ACC112 (cell line): ENCODE data around the gene PLEKHA7.
"Not testable (repeated sequence)": the region's sequence is repeated elsewhere in the genome, so short reads cannot be mapped to it uniquely, and the experiment has no call there.

ENCODE experiments used
- H2AFZ ChIP-seq: fragments of 200-600 bp; sonication (generic); one replicate; pipeline ENCODE4 v1.6.0; 2017; ENCODE audit warnings: antibody characterized with exemption, low read length; ENCODE audit not compliant: unreplicated experiment
- H3K27ac ChIP-seq: fragments of 200-600 bp; sonication (generic); 2 replicates; pipeline ENCODE4 v1.5.1; 2014; ENCODE audit warnings: low read depth, mild to moderate bottlenecking, antibody characterized with exemption, low read length, moderate library complexity
- H3K27me3 ChIP-seq: fragments of 200-600 bp; sonication (generic); 2 replicates; pipeline ENCODE4 v1.6.1; 2014; ENCODE audit warnings: mild to moderate bottlenecking, antibody characterized with exemption, low read length, moderate library complexity, mixed read lengths; ENCODE audit not compliant: insufficient read depth
- H3K36me3 ChIP-seq: fragments of 200-600 bp; sonication (generic); 2 replicates; pipeline ENCODE4 v1.6.1; 2016; ENCODE audit warnings: mild to moderate bottlenecking, antibody characterized with exemption, low read length, moderate library complexity, mixed read lengths; ENCODE audit not compliant: insufficient read depth
- H3K4me1 ChIP-seq: fragments of 200-600 bp; sonication (generic); one replicate; pipeline ENCODE4 v1.6.1; 2016; ENCODE audit warnings: low read length, mixed read lengths; ENCODE audit not compliant: insufficient read depth, unreplicated experiment, control insufficient read depth
- H3K4me3 ChIP-seq: fragments of 200-600 bp; sonication (generic); 2 replicates; pipeline ENCODE4 v1.5.1; 2014; ENCODE audit warnings: mild to moderate bottlenecking, low read depth, low read length
- H3K79me2 ChIP-seq: fragments of 200-600 bp; sonication (generic); one replicate; pipeline ENCODE4 v1.6.0; 2016; ENCODE audit warnings: low read length; ENCODE audit not compliant: control insufficient read depth, unreplicated experiment, insufficient read depth

PLEKHA7 gene

GRCh38 chr11:17005646-17006045 is 8.6 kb downstream of the PLEKHA7 start:
- Histone ChIP-seq H3K27me3 (peaks cover 8% of the 10 kb centered on the region; the same call in 1 of the 2 replicates), H2AFZ (no peak overlapping the region), H3K4me3 (no peak overlapping the region), H3K79me2 (no peaks in the 10 kb centered on the region), H3K27ac (no peak overlapping the region), H3K4me1 (no peaks in the 10 kb centered on the region), H3K36me3 (no peaks in the 10 kb centered on the region)

- H3K27ac ChIP-seq, result no peak overlapping the region
- no peaks in the 10 kb centered on the region for H3K36me3 ChIP-seq
- H3K27me3 ChIP-seq, result peaks cover 16% of the 10 kb centered on the region
- H3K4me3 ChIP-seq, result no peak overlapping the region
- H3K79me2 ChIP-seq, result no peaks in the 10 kb centered on the region
- no peaks in the 10 kb centered on the region for H3K4me1 ChIP-seq
- H2AFZ ChIP-seq, result no peak overlapping the region
Measured at GRCh38 chr11:17004486-17005148, 9.6 kb downstream of the PLEKHA7 start.

- no peaks in the 10 kb centered on the region for H3K4me1 ChIP-seq
- no peak overlapping the region for H2AFZ ChIP-seq
- no peak overlapping the region for H3K27ac ChIP-seq
- no peaks in the 10 kb centered on the region for H3K79me2 ChIP-seq
- no peak overlapping the region for H3K4me3 ChIP-seq
- H3K27me3 ChIP-seq, result peaks cover 21% of the 10 kb centered on the region
- H3K36me3 ChIP-seq, result no peaks in the 10 kb centered on the region
Measured at GRCh38 chr11:17003426-17003825, 10.8 kb downstream of the PLEKHA7 start.

- Histone ChIP-seq H3K4me1 (no peaks in the 10 kb centered on the region), H2AFZ (no peak overlapping the region), H3K79me2 (no peaks in the 10 kb centered on the region)
Measured at GRCh38 chr11:17002543-17002942, 11.7 kb downstream of the PLEKHA7 start.

GRCh38 chr11:17001806-17002205 is 12.4 kb downstream of the PLEKHA7 start:
- Histone ChIP-seq H3K4me1 (no peaks in the 10 kb centered on the region), H2AFZ (no peak overlapping the region), H3K27ac (no peak overlapping the region), H3K4me3 (no peak overlapping the region), H3K36me3 (no peaks in the 10 kb centered on the region), H3K79me2 (no peaks in the 10 kb centered on the region), H3K27me3 (peaks cover 21% of the 10 kb centered on the region)

More at GRCh38 chr11:17002543-17002942, 11.7 kb downstream of the PLEKHA7 start:
- Histone ChIP-seq H3K4me3 (no peak overlapping the region), H3K27me3 (peaks cover 21% of the 10 kb centered on the region), H3K27ac (no peak overlapping the region), H3K36me3 (no peaks in the 10 kb centered on the region)

GRCh38 chr11:17000987-17001386 is 13.2 kb downstream of the PLEKHA7 start:
- no peak overlapping the region for H3K27ac ChIP-seq

GRCh38 chr11:17000253-17000652 is 14.0 kb downstream of the PLEKHA7 start:
- not testable (repeated sequence) for H3K4me1 ChIP-seq, H2AFZ ChIP-seq, H3K27ac ChIP-seq, H3K79me2 ChIP-seq, H3K36me3 ChIP-seq, H3K4me3 ChIP-seq
- peaks cover 21% of the 10 kb centered on the region for H3K27me3 ChIP-seq

More at GRCh38 chr11:17000987-17001386, 13.2 kb downstream of the PLEKHA7 start:
- Histone ChIP-seq H3K4me1 (no peaks in the 10 kb centered on the region), H3K4me3 (no peak overlapping the region), H3K79me2 (no peaks in the 10 kb centered on the region), H3K36me3 (no peaks in the 10 kb centered on the region), H3K27me3 (peaks cover 21% of the 10 kb centered on the region), H2AFZ (no peak overlapping the region)

- Histone ChIP-seq H3K4me1 (no peaks in the 10 kb centered on the region), H2AFZ (no peak overlapping the region), H3K79me2 (no peaks in the 10 kb centered on the region), H3K27me3 (peaks cover 21% of the 10 kb centered on the region), H3K27ac (no peak overlapping the region), H3K36me3 (no peaks in the 10 kb centered on the region), H3K4me3 (no peak overlapping the region)
Measured at GRCh38 chr11:16999116-16999515, 15.1 kb downstream of the PLEKHA7 start.

GRCh38 chr11:16997624-16998023 is 16.6 kb downstream of the PLEKHA7 start:
- Histone ChIP-seq H3K79me2 (no peaks in the 10 kb centered on the region), H3K36me3 (no peaks in the 10 kb centered on the region), H3K27ac (no peak overlapping the region), H3K4me3 (no peak overlapping the region), H3K27me3 (peaks cover 21% of the 10 kb centered on the region), H3K4me1 (no peaks in the 10 kb centered on the region), H2AFZ (no peak overlapping the region)

GRCh38 chr11:16993495-16993894 is 20.7 kb downstream of the PLEKHA7 start:
- no peak overlapping the region for H2AFZ ChIP-seq

GRCh38 chr11:16992846-16993245 is 21.4 kb downstream of the PLEKHA7 start:
- no peak overlapping the region for H2AFZ ChIP-seq
- peaks cover 13% of the 10 kb centered on the region for H3K27me3 ChIP-seq
- no peaks in the 10 kb centered on the region for H3K4me1 ChIP-seq
- H3K79me2 ChIP-seq, result no peaks in the 10 kb centered on the region
- no peak overlapping the region for H3K27ac ChIP-seq
- no peaks in the 10 kb centered on the region for H3K36me3 ChIP-seq
- H3K4me3 ChIP-seq, result no peak overlapping the region

More at GRCh38 chr11:16993495-16993894, 20.7 kb downstream of the PLEKHA7 start:
- Histone ChIP-seq H3K4me1 (no peaks in the 10 kb centered on the region), H3K36me3 (no peaks in the 10 kb centered on the region), H3K79me2 (no peaks in the 10 kb centered on the region), H3K27ac (no peak overlapping the region), H3K27me3 (peaks cover 9% of the 10 kb centered on the region), H3K4me3 (no peak overlapping the region)
